ENCODE results near the gene IRX1. TPM values are rescaled to one million over a fixed set of nuclear protein-coding genes. Genes with fewer than 3 reads are reported as not detected.

Gene IRX1
- total and polyA plus RNA-seq, 2 of the 13 experiments (the other 11 are each of a cell fraction or from before 2014, with no cell fraction given): not detected

DNA sequence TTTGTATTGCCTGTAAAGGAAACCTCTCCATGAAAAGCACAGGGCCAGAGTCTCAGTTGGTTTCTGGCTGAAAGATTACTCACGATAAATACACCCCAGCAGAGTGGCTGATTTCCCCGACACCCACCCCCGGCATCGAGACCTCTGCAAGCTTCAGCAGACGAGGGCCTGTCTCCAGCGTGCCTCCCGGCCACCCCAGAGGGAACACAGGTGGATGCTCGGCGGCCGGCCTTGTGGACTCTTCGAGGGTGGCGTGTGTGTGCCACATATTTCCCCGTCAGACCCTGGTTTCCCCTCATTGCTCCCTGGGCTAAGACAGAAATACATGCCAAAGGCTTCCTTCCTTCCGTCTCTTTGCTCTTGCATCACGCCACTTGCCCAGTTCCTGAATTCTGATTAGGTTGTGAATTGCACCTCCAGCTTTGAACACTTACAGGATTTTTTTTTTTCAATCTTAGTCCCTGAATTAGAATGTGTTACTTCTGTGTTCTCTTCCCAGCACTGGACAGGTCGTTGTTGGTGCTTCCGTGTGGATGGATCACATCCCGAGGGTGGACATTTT lies 13.6 kb downstream of the IRX1 start:
- FAIRE-seq (no peak), DNase-seq (ENCODE audit: low spot score) (no peak), ATAC-seq (no peak)
- no peak overlapping the region for H3K4me2 ChIP-seq (ENCODE audit: low read depth, low read length)
- no peak overlapping the region for H3K9ac ChIP-seq (ENCODE audit: insufficient read depth, low read depth, low read length)
- no peak for TF ChIP-seq CAMTA2 (CRISPR knock-in tag; IDR thresholded peaks at IDR 0.05; ENCODE audit: borderline replicate concordance)
- no peak for TF ChIP-seq ZBTB39 (CRISPR knock-in tag; IDR thresholded peaks at IDR 0.05)
- TF ChIP-seq REST (IDR thresholded peaks at IDR 0.05; ENCODE audit: borderline replicate concordance in 1 of 2, low read depth in 1 of 2, low read length in 2 of 2): no peak
- TF ChIP-seq ZNF766 (CRISPR knock-in tag; IDR thresholded peaks at IDR 0.05; ENCODE audit: borderline replicate concordance): no peak
- TF ChIP-seq SYNCRIP (IDR thresholded peaks at IDR 0.05; ENCODE audit: insufficient read depth, low read depth, low read length): no peak
- TF ChIP-seq MIER3 (CRISPR knock-in tag; IDR thresholded peaks at IDR 0.05; ENCODE audit: borderline replicate concordance): no peak
- TF ChIP-seq, protein P1, sequence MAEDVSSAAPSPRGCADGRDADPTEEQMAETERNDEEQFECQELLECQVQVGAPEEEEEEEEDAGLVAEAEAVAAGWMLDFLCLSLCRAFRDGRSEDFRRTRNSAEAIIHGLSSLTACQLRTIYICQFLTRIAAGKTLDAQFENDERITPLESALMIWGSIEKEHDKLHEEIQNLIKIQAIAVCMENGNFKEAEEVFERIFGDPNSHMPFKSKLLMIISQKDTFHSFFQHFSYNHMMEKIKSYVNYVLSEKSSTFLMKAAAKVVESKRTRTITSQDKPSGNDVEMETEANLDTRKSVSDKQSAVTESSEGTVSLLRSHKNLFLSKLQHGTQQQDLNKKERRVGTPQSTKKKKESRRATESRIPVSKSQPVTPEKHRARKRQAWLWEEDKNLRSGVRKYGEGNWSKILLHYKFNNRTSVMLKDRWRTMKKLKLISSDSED (CRISPR knock-in tag; IDR thresholded peaks at IDR 0.05): no peak
- TF ChIP-seq KLF15 (CRISPR knock-in tag; IDR thresholded peaks at IDR 0.05; ENCODE audit: borderline replicate concordance): no peak
- no peak for TF ChIP-seq NFIB (CRISPR knock-in tag; IDR thresholded peaks at IDR 0.05; ENCODE audit: borderline replicate concordance)
- no peak for TF ChIP-seq SUZ12 (IDR thresholded peaks at IDR 0.05; ENCODE audit: low read depth, low read length)
- TF ChIP-seq, protein P2, sequence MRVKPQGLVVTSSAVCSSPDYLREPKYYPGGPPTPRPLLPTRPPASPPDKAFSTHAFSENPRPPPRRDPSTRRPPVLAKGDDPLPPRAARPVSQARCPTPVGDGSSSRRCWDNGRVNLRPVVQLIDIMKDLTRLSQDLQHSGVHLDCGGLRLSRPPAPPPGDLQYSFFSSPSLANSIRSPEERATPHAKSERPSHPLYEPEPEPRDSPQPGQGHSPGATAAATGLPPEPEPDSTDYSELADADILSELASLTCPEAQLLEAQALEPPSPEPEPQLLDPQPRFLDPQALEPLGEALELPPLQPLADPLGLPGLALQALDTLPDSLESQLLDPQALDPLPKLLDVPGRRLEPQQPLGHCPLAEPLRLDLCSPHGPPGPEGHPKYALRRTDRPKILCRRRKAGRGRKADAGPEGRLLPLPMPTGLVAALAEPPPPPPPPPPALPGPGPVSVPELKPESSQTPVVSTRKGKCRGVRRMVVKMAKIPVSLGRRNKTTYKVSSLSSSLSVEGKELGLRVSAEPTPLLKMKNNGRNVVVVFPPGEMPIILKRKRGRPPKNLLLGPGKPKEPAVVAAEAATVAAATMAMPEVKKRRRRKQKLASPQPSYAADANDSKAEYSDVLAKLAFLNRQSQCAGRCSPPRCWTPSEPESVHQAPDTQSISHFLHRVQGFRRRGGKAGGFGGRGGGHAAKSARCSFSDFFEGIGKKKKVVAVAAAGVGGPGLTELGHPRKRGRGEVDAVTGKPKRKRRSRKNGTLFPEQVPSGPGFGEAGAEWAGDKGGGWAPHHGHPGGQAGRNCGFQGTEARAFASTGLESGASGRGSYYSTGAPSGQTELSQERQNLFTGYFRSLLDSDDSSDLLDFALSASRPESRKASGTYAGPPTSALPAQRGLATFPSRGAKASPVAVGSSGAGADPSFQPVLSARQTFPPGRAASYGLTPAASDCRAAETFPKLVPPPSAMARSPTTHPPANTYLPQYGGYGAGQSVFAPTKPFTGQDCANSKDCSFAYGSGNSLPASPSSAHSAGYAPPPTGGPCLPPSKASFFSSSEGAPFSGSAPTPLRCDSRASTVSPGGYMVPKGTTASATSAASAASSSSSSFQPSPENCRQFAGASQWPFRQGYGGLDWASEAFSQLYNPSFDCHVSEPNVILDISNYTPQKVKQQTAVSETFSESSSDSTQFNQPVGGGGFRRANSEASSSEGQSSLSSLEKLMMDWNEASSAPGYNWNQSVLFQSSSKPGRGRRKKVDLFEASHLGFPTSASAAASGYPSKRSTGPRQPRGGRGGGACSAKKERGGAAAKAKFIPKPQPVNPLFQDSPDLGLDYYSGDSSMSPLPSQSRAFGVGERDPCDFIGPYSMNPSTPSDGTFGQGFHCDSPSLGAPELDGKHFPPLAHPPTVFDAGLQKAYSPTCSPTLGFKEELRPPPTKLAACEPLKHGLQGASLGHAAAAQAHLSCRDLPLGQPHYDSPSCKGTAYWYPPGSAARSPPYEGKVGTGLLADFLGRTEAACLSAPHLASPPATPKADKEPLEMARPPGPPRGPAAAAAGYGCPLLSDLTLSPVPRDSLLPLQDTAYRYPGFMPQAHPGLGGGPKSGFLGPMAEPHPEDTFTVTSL (CRISPR knock-in tag; IDR thresholded peaks at IDR 0.05; ENCODE audit: borderline replicate concordance): no peak
- ChIA-PET POLR2A (no interaction called here), CTCF (ENCODE audit: low intra/inter-chr PET ratio, low total read pairs) (no interaction called here)
- H3K27me3 ChIP-seq (ENCODE audit: control insufficient read depth in 1 of 2, insufficient read depth in 2 of 2, low read length in 2 of 2): peaks cover 0 to 18% of the 10 kb centered on the region in 2 experiments; a peak in 2 of 5 replicates
- H3K79me2 ChIP-seq (ENCODE audit: insufficient read depth, low read length): no peaks in the 10 kb centered on the region
- WGBS (ENCODE audit: low lambda C conversion rate): 12% methylated on average over 16 of the region's 18 CpGs
- no peaks in the 10 kb centered on the region for H3K36me3 ChIP-seq (replicated peaks in 1 of 2; ENCODE audit: control insufficient read depth in 1 of 2, insufficient read depth in 2 of 2, low read length in 2 of 2)
- H4K20me1 ChIP-seq (ENCODE audit: insufficient read depth, low read length): no peaks in the 10 kb centered on the region
- no peaks in the 10 kb centered on the region for H3K9me3 ChIP-seq (ENCODE audit: low read length)
- in situ Hi-C loops (cut with HindIII; ENCODE audit: extremely low pct_ligation_motif_present, low pct_unique_long_range_greater_than_20kb) (loop anchor here (10.0 kb wide), 1 partner anchor 1404 kb away; no protein-coding TSS in a partner anchor), intact Hi-C loops (cut with micrococcal nuclease; ENCODE audit: unreplicated experiment) (no loop called here)
- no peaks in the 10 kb centered on the region for H3K4me1 ChIP-seq (ENCODE audit: insufficient read depth, low read length)
- H3K27ac ChIP-seq (ENCODE audit: extremely low read length, insufficient read depth, low read length): no peak overlapping the region
- H3K4me3 ChIP-seq (replicated peaks in 1 of 3; ENCODE audit: insufficient read depth in 1 of 3, low read depth in 2 of 3, low read length in 3 of 3): no peak overlapping the region
- no TSS peak for BruUV-seq (replicated peaks)
- no peak overlapping the region for H2AFZ ChIP-seq (ENCODE audit: low read length)

Measured in HepG2 (cell line).